Measurements from ENCODE around the gene SMURF2.
"Not testable (repeated sequence)": the region's sequence is repeated elsewhere in the genome, so short reads cannot be mapped to it uniquely, and the experiment has no call there.

SMURF2 gene

GRCh38 chr17:64661976-64662773, at the start of gene SMURF2:
Gene SMURF2, minus strand, starts transcription at chr17:64662307. Its CDS starts 427 bp downstream, at chr17:64661880.
- peak; percentile 54 for DNase-seq (ENCODE audit: low read depth, low spot score)

- no peak for DNase-seq (ENCODE audit: low read depth, low spot score)
These were observed 47.4 kb upstream of the SMURF2 start for GRCh38 chr17:64709481-64709880.

- DNase-seq (ENCODE audit: low read depth, low spot score), result no peak
These were observed 45.0 kb upstream of the SMURF2 start for GRCh38 chr17:64707050-64707591.

GRCh38 chr17:64706224-64707049, 44.3 kb upstream of the SMURF2 start:
- no peak for DNase-seq (ENCODE audit: low read depth, low spot score)

GRCh38 chr17:64702815-64703214, 40.7 kb upstream of the SMURF2 start:
- DNase-seq (ENCODE audit: low read depth, low spot score), result no peak

GRCh38 chr17:64698725-64699124, 36.6 kb upstream of the SMURF2 start:
- DNase-seq (ENCODE audit: low read depth, low spot score), result no peak

- DNase-seq (ENCODE audit: low read depth, low spot score), result no peak
These were observed 32.1 kb upstream of the SMURF2 start for GRCh38 chr17:64694207-64694606.

- DNase-seq (ENCODE audit: low read depth, low spot score), result no peak
These were observed 30.1 kb upstream of the SMURF2 start for GRCh38 chr17:64692187-64692586.

- DNase-seq (ENCODE audit: low read depth, low spot score), result no peak
These were observed 27.0 kb upstream of the SMURF2 start for GRCh38 chr17:64689106-64689505.

GRCh38 chr17:64688481-64688880, 26.4 kb upstream of the SMURF2 start:
- DNase-seq (ENCODE audit: low read depth, low spot score), result no peak

GRCh38 chr17:64687961-64688360, 25.9 kb upstream of the SMURF2 start:
- DNase-seq (ENCODE audit: low read depth, low spot score), result no peak

- DNase-seq (ENCODE audit: low read depth, low spot score), result no peak
These were observed 25.3 kb upstream of the SMURF2 start for GRCh38 chr17:64687376-64687775.

- no peak for DNase-seq (ENCODE audit: low read depth, low spot score)
These were observed 24.6 kb upstream of the SMURF2 start for GRCh38 chr17:64686705-64687104.

GRCh38 chr17:64685705-64686104, 23.6 kb upstream of the SMURF2 start:
- no peak for DNase-seq (ENCODE audit: low read depth, low spot score)

- DNase-seq (ENCODE audit: low read depth, low spot score), result no peak
These were observed 21.7 kb upstream of the SMURF2 start for GRCh38 chr17:64683796-64684195.

GRCh38 chr17:64682261-64683181, 20.4 kb upstream of the SMURF2 start:
- no peak for DNase-seq (ENCODE audit: low read depth, low spot score)

GRCh38 chr17:64679710-64680216, 17.7 kb upstream of the SMURF2 start:
- DNase-seq (ENCODE audit: low read depth, low spot score), result no peak

- no peak for DNase-seq (ENCODE audit: low read depth, low spot score)
These were observed 14.7 kb upstream of the SMURF2 start for GRCh38 chr17:64676763-64677162.

GRCh38 chr17:64670843-64671590, 8.9 kb upstream of the SMURF2 start:
- DNase-seq (ENCODE audit: low read depth, low spot score), result not testable (repeated sequence)
